OCI-LY3 (cell line): ENCODE data around the gene OOSP2.
"Not testable (repeated sequence)": the region's sequence is repeated elsewhere in the genome, so short reads cannot be mapped to it uniquely, and the experiment has no call there.

Source experiments
- EZH2phosphoT487 ChIP-seq: fragments of 200-600 bp; shearing (Covaris generic); IDR thresholded peaks from 2 replicates; pipeline ENCODE4 v1.6.1; 2018; ENCODE audit warnings: antibody characterized with exemption, mixed run types, low read depth
- TF ChIP-seq, protein P1 (sequence below): fragments of 200-600, 300-600 bp; sonication (generic); IDR thresholded peaks from 2 replicates; pipeline ENCODE4 v1.5.1; 2014; ENCODE audit warnings: antibody characterized with exemption, low read length, low read depth

DNA sequence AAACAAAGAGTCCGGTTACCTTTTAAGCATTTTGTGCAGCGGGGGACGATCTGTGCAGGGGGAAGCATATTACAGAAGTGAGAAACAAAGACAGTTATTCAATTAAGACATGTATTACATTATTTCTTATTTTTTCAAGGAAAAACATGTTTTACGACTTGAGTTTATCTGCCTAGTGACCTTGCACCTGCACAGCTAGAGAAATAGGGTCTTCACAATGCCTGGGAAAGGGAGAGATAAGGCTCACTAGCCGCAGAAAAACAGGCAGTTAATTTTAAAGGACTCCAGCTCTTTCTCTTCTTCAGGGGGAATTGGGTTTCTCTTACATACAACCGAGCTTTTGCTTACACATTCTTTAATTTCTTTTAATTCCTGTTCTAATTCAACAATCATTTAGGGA is 31.4 kb downstream of the OOSP2 start:
- TF ChIP-seq, protein P1, sequence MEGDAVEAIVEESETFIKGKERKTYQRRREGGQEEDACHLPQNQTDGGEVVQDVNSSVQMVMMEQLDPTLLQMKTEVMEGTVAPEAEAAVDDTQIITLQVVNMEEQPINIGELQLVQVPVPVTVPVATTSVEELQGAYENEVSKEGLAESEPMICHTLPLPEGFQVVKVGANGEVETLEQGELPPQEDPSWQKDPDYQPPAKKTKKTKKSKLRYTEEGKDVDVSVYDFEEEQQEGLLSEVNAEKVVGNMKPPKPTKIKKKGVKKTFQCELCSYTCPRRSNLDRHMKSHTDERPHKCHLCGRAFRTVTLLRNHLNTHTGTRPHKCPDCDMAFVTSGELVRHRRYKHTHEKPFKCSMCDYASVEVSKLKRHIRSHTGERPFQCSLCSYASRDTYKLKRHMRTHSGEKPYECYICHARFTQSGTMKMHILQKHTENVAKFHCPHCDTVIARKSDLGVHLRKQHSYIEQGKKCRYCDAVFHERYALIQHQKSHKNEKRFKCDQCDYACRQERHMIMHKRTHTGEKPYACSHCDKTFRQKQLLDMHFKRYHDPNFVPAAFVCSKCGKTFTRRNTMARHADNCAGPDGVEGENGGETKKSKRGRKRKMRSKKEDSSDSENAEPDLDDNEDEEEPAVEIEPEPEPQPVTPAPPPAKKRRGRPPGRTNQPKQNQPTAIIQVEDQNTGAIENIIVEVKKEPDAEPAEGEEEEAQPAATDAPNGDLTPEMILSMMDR = not testable (repeated sequence)
- TF ChIP-seq EZH2phosphoT487 = not testable (repeated sequence)
